Astrocyte (in vitro differentiated cells and primary cell): Measurements from ENCODE around the gene FBXO47. TPM values are rescaled to one million over a fixed set of nuclear protein-coding genes. Genes with fewer than 3 reads are reported as not detected.
"Not testable (repeated sequence)": the region's sequence is repeated elsewhere in the genome, so short reads cannot be mapped to it uniquely, and the experiment has no call there.

Experiments used
- DNase-seq: peaks from one replicate; pipeline ENCODE4 v3.0.0-alpha.2; 2010; ENCODE audit warnings: low read depth
- FAIRE-seq: peaks from 2 replicates; lab custom pipeline; 2011; peaks lifted over from hg19 to GRCh38; lab: Jason Lieb, UNC
- H2AFZ ChIP-seq: 2 replicates; pipeline ENCODE4 v1.6.0; 2012; ENCODE audit warnings: low read depth, low read length, inconsistent platforms
- H3K27ac ChIP-seq: 2 replicates; pipeline ENCODE4 v1.5.1; 2011; ENCODE audit warnings: low read depth, low read length, inconsistent platforms
- H3K27me3 ChIP-seq: 2 replicates; pipeline ENCODE4 v1.6.0; 2011; ENCODE audit warnings: low read length, inconsistent platforms; ENCODE audit not compliant: insufficient read depth
- H3K36me3 ChIP-seq: 2 replicates; pipeline ENCODE4 v1.5.1; 2011; ENCODE audit warnings: low read length, inconsistent platforms; ENCODE audit not compliant: insufficient read depth
- H3K4me1 ChIP-seq: 2 replicates; pipeline ENCODE4 v1.5.1; 2011; ENCODE audit warnings: low read length, inconsistent platforms; ENCODE audit not compliant: insufficient read depth
- H3K4me2 ChIP-seq: 2 replicates; pipeline ENCODE4 v1.6.0; 2012; ENCODE audit warnings: low read length, inconsistent platforms
- H3K4me3 ChIP-seq: 2 replicates; pipeline ENCODE4 v1.5.1; 2011; ENCODE audit warnings: low read depth, mild to moderate bottlenecking, low read length, inconsistent platforms; ENCODE audit not compliant: insufficient read depth
- H3K79me2 ChIP-seq: 2 replicates; pipeline ENCODE4 v1.6.0; 2012; ENCODE audit warnings: mild to moderate bottlenecking, low read length, inconsistent platforms; ENCODE audit not compliant: insufficient read depth
- H3K9ac ChIP-seq: 2 replicates; pipeline ENCODE4 v1.6.0; 2012; ENCODE audit warnings: mild to moderate bottlenecking, low read length, inconsistent platforms
- H3K9me3 ChIP-seq: 2 replicates; pipeline ENCODE4 v1.5.1; 2012; ENCODE audit warnings: low read depth, mild to moderate bottlenecking, low read length, inconsistent platforms; ENCODE audit not compliant: insufficient read depth
- H4K20me1 ChIP-seq: 2 replicates; pipeline ENCODE4 v1.6.0; 2012; ENCODE audit warnings: low read length, inconsistent platforms; ENCODE audit not compliant: insufficient read depth
- H3K27ac Mint-ChIP-seq: one replicate; pipeline ENCODE4 v1.8.0; 2021; ENCODE audit warnings: mild to moderate bottlenecking, mixed read lengths; ENCODE audit not compliant: unreplicated experiment
- H3K27me3 Mint-ChIP-seq: one replicate; pipeline ENCODE4 v1.8.0; 2021; ENCODE audit warnings: low read depth, mixed read lengths; ENCODE audit not compliant: unreplicated experiment
- H3K36me3 Mint-ChIP-seq: one replicate; pipeline ENCODE4 v1.8.0; 2021; ENCODE audit warnings: low read depth, mixed read lengths; ENCODE audit not compliant: unreplicated experiment
- H3K4me1 Mint-ChIP-seq: one replicate; pipeline ENCODE4 v1.8.0; 2021; ENCODE audit warnings: low read depth, mixed read lengths; ENCODE audit not compliant: unreplicated experiment
- H3K4me3 Mint-ChIP-seq: one replicate; pipeline ENCODE4 v1.8.0; 2021; ENCODE audit warnings: mild to moderate bottlenecking, moderate library complexity, mixed read lengths; ENCODE audit not compliant: unreplicated experiment
- H3K9me3 Mint-ChIP-seq: one replicate; pipeline ENCODE4 v1.8.0; 2021; ENCODE audit warnings: mild to moderate bottlenecking, mixed read lengths; ENCODE audit not compliant: unreplicated experiment
- EZH2 ChIP-seq: IDR thresholded peaks from 2 replicates; pipeline ENCODE4 v1.6.1; 2012; ENCODE audit warnings: mild to moderate bottlenecking, low read length, inconsistent platforms; ENCODE audit not compliant: insufficient read depth
- total RNA-seq: library from RNA; stranded (reverse); gene quantifications from 2 replicates; pipeline ENCODE4 v1.2.1, GENCODE V29; 2021
- TF ChIP-seq, protein P1 (sequence below): IDR thresholded peaks from 2 replicates; pipeline ENCODE4 v1.5.1; 2011; ENCODE audit warnings: low read depth, mild to moderate bottlenecking, inconsistent platforms, low read length, moderate library complexity; ENCODE audit not compliant: insufficient read depth

Gene FBXO47
- total RNA-seq, 1 donor from 2014 or later = not detected

DNA sequence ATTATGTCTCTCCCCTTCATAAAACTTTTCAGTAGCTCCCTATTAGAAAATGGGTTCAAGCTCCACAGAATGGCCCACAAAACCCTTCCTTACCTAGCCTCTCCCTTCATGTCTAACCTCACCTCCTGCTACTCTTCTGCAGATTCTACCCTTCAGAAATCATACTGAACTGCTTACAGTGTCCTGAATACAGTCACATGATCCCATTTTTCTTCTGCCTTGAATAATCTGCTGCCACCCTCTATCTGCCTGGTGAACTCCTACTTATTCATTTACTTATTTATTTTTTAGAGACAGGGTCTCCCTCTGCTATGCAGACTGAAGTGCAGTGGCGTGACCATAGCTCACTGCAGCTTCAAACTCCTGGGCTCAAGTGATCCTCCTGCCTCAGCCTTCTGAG lies 26.8 kb downstream of the FBXO47 start:
- Histone ChIP-seq H3K9ac (no peak overlapping the region), H2AFZ (no peak overlapping the region), H4K20me1 (no peaks in the 10 kb centered on the region), H3K36me3 (no peaks in the 10 kb centered on the region), H3K27me3 (no peaks in the 10 kb centered on the region), H3K79me2 (no peaks in the 10 kb centered on the region), H3K9me3 (no peaks in the 10 kb centered on the region), H3K27ac (no peak overlapping the region), H3K4me2 (no peak overlapping the region), H3K4me1 (no peaks in the 10 kb centered on the region), H3K4me3 (no peak overlapping the region)
- Mint-ChIP-seq H3K4me1 (no peaks in the 10 kb centered on the region), H3K27me3 (peaks cover 2% of the 10 kb centered on the region), H3K9me3 (no peaks in the 10 kb centered on the region), H3K36me3 (no peaks in the 10 kb centered on the region), H3K4me3 (no peak overlapping the region), H3K27ac (no peak overlapping the region)
- no peak for DNase-seq
- TF ChIP-seq, protein P1, sequence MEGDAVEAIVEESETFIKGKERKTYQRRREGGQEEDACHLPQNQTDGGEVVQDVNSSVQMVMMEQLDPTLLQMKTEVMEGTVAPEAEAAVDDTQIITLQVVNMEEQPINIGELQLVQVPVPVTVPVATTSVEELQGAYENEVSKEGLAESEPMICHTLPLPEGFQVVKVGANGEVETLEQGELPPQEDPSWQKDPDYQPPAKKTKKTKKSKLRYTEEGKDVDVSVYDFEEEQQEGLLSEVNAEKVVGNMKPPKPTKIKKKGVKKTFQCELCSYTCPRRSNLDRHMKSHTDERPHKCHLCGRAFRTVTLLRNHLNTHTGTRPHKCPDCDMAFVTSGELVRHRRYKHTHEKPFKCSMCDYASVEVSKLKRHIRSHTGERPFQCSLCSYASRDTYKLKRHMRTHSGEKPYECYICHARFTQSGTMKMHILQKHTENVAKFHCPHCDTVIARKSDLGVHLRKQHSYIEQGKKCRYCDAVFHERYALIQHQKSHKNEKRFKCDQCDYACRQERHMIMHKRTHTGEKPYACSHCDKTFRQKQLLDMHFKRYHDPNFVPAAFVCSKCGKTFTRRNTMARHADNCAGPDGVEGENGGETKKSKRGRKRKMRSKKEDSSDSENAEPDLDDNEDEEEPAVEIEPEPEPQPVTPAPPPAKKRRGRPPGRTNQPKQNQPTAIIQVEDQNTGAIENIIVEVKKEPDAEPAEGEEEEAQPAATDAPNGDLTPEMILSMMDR = no peak
- no peak for TF ChIP-seq EZH2
- no peak for FAIRE-seq

DNA sequence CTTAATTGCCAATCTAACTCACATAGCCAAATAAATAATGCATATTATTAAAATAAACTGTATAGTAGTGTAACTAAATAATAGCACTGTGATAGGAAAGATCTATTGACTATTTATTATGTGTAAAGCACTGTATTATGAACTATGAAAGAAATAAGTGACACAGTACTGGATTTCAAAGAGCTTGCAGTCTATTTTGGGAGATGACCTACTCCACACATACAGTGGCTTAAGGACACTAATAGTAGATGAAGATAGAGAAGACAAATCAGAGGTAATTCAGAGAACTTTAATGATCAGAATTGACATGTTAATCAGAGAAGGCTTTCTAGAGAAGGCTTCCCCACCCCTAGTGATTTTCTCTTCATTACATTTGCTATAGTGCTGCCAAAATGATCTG lies 27.2 kb downstream of the FBXO47 start:
- no peak for FAIRE-seq
- H3K79me2 ChIP-seq = no peaks in the 10 kb centered on the region
- Mint-ChIP-seq H3K4me3 (no peak overlapping the region), H3K27ac (no peak overlapping the region), H3K36me3 (no peaks in the 10 kb centered on the region), H3K4me1 (no peaks in the 10 kb centered on the region), H3K27me3 (peaks cover 2% of the 10 kb centered on the region), H3K9me3 (no peaks in the 10 kb centered on the region)
- H3K4me1 ChIP-seq = no peaks in the 10 kb centered on the region
- no peak overlapping the region for H3K9ac ChIP-seq
- no peak overlapping the region for H3K27ac ChIP-seq
- no peak for TF ChIP-seq EZH2
- TF ChIP-seq, protein P1 = no peak
- H2AFZ ChIP-seq = no peak overlapping the region
- H3K9me3 ChIP-seq = no peaks in the 10 kb centered on the region
- no peak overlapping the region for H3K4me3 ChIP-seq
- no peaks in the 10 kb centered on the region for H3K27me3 ChIP-seq
- no peaks in the 10 kb centered on the region for H3K36me3 ChIP-seq
- no peak for DNase-seq
- H4K20me1 ChIP-seq = no peaks in the 10 kb centered on the region
- no peak overlapping the region for H3K4me2 ChIP-seq

DNA sequence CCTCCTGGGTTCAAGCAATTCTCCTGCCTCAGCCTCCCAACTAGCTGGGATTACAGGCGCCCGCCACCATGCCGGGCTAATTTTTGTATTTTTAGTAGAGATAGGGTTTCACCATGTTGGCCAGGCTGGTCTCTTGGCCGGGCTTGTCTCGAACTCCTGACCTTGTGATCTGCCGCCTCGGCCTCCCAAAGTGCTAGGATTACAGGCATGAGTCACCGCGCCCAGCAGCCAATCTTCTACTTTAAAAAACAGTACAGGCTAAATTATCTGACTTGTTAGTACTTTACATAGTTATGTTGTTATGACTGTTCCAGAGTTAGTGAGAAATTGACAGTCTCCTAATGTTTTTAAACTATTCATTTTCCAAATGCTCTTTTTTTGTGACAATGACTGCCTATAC lies 33.2 kb downstream of the FBXO47 start:
- DNase-seq, H3K79me2 ChIP-seq, FAIRE-seq, H3K27me3 ChIP-seq, H3K4me3 ChIP-seq, H2AFZ ChIP-seq, H3K27me3 Mint-ChIP-seq, H3K4me1 Mint-ChIP-seq, H3K9ac ChIP-seq, H3K27ac Mint-ChIP-seq, H4K20me1 ChIP-seq, H3K36me3 Mint-ChIP-seq, H3K4me3 Mint-ChIP-seq, H3K4me1 ChIP-seq, H3K27ac ChIP-seq, H3K9me3 Mint-ChIP-seq, H3K36me3 ChIP-seq, H3K9me3 ChIP-seq, H3K4me2 ChIP-seq: not testable (repeated sequence)

DNA sequence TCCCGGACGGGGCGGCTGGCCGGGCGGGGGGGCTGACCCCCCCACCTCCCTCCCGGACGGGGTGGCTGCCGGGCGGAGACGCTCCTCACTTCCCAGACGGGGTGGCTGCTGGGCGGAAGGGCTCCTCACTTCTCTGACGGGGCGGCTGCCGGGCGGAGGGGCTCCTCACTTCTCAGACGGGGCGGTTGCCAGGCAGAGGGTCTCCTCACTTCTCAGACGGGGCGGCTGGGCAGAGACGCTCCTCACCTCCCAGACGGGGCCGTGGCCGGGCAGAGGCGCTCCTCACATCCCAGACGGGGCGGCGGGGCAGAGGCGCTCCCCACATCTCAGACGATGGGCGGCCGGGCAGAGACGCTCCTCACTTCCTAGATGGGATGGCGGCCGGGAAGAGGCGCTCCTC lies 36.4 kb downstream of the FBXO47 start:
- not testable (repeated sequence) for H3K4me2 ChIP-seq, H3K36me3 Mint-ChIP-seq, H3K27ac ChIP-seq, H3K9me3 ChIP-seq, DNase-seq, H3K36me3 ChIP-seq, H3K27ac Mint-ChIP-seq, H3K27me3 Mint-ChIP-seq, H3K27me3 ChIP-seq, H3K4me3 ChIP-seq, H3K9ac ChIP-seq, H4K20me1 ChIP-seq, H2AFZ ChIP-seq, FAIRE-seq, H3K79me2 ChIP-seq, H3K9me3 Mint-ChIP-seq, H3K4me1 ChIP-seq, H3K4me3 Mint-ChIP-seq
- peaks cover 14% of the 10 kb centered on the region for H3K4me1 Mint-ChIP-seq
